ENCODE data around the gene MRPL10. TPM values are rescaled to one million over a fixed set of nuclear protein-coding genes. Genes with fewer than 3 reads are reported as not detected.

Gene MRPL10
- total RNA-seq, 2 experiments from 2014 or later = 46.9 to 51.9 TPM

- H3K4me1 Mint-ChIP-seq = peaks cover 32% of the 10 kb centered on the region
- DNase-seq = no peak
- H3K4me3 Mint-ChIP-seq = no peak overlapping the region
- ChIA-PET POLR2A (no interaction called here), CTCF (interaction anchor here (0.9 kb wide), 1 partner anchor 18 kb away, joined by 3 read pairs; the partner anchor contains the start of gene SCRN2)
- H3K27me3 Mint-ChIP-seq = no peaks in the 10 kb centered on the region
- H3K27ac Mint-ChIP-seq = no peak overlapping the region
- H3K9me3 Mint-ChIP-seq = no peaks in the 10 kb centered on the region
- peaks cover 31% of the 10 kb centered on the region for H3K36me3 Mint-ChIP-seq (ENCODE audit: low read depth)
These were observed 7.8 kb downstream of the MRPL10 start for GRCh38 chr17:47823519-47823918.

- no peaks in the 10 kb centered on the region for H3K9me3 Mint-ChIP-seq
- peak overlapping the region; percentile 37 for H3K27ac Mint-ChIP-seq
- ChIA-PET POLR2A (no interaction called here), CTCF (interaction anchor here (0.9 to 1.2 kb wide), 3 partner anchors 8 to 198 kb away, joined by 3 to 4 read pairs (median 3); partner anchors contain the start of genes LRRC46, MRPL10 and SCRN2)
- no peaks in the 10 kb centered on the region for H3K27me3 Mint-ChIP-seq
- H3K4me3 Mint-ChIP-seq = peak overlapping the region; percentile 98
- peaks cover 26% of the 10 kb centered on the region for H3K36me3 Mint-ChIP-seq (ENCODE audit: low read depth)
- H3K4me1 Mint-ChIP-seq = peaks cover 28% of the 10 kb centered on the region
- no peak for DNase-seq
These were observed 8.6 kb downstream of the MRPL10 start for GRCh38 chr17:47822785-47823184.

DNA sequence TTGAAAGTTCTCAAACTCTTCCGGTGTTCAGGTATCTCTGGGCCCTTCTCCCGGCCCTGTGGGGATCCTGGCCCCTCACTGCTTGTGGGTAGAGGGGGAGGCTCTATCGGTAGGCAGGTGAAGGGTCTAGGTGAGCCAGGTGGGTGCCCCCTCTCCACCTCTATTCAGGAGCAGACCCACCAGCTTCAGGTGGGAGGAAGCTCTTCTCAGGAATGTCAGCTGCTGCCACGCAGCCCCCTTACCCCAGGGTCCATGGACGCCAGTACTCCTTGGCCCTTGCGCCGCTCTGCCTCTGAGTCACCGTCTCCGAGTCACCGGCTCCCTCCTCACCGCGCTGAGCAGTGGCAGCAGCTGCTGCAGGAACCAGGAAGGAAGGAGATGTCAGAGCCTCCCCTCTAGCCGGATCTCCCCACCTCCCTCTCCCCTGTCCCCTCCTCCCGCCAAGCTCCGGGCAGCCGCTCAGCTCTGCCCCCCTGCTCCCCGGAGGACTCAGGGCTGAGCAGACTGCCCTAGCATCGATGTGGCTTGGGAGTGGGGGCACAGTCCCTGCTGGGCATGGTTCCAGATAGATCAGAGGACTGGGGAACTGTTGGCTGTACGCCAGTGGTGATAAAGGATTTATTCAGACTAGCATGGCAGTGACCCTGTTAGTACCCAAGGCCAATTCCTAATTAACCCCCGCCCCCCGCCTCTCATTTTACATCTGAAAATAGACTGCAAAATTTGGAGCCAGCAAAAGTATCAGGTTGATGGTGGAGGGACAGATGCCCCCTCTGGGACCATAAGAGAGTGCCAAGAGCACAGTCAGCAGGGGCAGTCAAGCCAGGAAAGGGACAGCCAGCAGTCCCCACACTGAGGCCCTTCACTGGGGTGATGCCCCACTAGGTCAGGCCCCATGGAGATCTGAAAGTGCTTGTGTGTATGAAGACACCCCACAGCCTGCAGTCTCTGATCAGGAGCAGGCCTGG is 9.6 kb downstream of the MRPL10 start, which contains the start of gene OSBPL7:
OSBPL7 (minus strand) TSS at position 371 of the 968 bp plus-strand sequence. CDS start 1,516 bp downstream, outside the sequence.
- H3K4me1 Mint-ChIP-seq = peaks cover 28% of the 10 kb centered on the region
- no peaks in the 10 kb centered on the region for H3K27me3 Mint-ChIP-seq
- ChIA-PET CTCF (interaction anchor here (0.7 to 1.4 kb wide), 5 partner anchors 10 to 86 kb away, joined by 3 to 5 read pairs (median 4); partner anchors contain the start of genes LRRC46 and MRPL10), POLR2A (interaction anchor here (0.7 kb wide), 1 partner anchor 8 kb away, joined by 3 read pairs; no protein-coding TSS in a partner anchor)
- DNase-seq = peak; percentile 81
- H3K27ac Mint-ChIP-seq = peak within 1 kb of the TSS; percentile 90
- peak within 1 kb of the TSS; percentile 98 for H3K4me3 Mint-ChIP-seq
- no peaks in the 10 kb centered on the region for H3K9me3 Mint-ChIP-seq
- H3K36me3 Mint-ChIP-seq (ENCODE audit: low read depth) = peaks cover 28% of the 10 kb centered on the region

DNA sequence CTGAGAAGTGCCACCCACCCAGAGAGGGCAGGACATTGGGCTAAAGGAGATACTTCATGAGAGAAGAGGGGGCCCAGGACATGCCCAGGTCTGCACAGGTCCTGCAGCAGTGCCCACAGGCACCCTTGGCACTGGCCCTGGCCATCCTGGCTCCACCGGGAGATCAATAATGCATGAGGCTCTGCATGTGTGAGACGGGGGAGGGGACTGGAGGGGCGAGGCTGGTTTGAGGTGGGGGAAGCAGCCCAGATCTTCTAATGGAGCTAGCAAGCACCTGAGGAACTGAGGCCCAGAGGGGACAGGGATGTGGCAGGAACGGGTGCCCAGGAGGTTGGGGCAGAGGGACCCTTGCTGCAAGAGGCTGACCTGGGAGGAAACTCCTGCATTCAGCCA is 10.3 kb downstream of the MRPL10 start:
- CTCF ChIA-PET = interaction anchor here (1.2 to 1.4 kb wide), 2 partner anchors 14 to 15 kb away, joined by 3 to 5 read pairs; no protein-coding TSS in a partner anchor

DNA sequence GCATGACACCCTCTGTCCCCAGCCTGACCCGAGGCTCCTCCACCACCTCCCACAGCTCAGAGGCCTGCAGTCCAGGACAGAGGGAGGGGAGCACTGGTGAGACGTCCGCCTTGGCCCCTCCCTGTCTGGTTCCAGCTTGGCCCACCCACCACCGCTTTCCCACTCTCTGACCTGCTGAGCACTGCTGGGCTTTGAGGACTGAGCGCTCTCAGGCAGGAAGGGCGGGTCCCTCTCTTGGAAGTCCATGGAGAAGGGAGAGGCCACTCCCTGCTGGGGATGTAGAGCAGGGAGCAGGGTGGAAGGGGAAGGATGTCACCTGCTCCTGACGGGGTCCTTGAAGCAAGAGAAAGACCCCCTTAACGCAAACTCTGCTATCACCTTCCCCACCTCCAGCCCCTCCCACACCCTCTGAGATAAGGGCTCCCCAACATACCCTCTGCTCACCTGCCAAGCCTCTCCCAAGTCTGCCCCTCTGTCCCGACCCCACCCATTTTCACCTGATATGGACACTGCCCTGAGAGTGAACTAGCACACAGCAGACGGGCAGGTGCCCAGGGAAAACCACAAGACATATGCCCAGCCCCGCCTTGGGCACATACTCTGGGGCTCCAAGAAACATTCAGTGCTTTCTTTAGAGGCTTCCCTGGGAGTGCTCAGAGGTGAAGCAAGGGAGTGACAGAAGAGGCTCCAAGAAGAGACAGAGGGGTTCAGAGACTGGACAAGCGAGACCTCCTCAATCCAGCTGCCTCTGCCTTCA is 11.1 kb downstream of the MRPL10 start:
- Mint-ChIP-seq H3K36me3 (ENCODE audit: low read depth) (peaks cover 15% of the 10 kb centered on the region), H3K4me1 (peaks cover 28% of the 10 kb centered on the region), H3K27ac (peak overlapping the region; percentile 25), H3K4me3 (peak overlapping the region; percentile 98), H3K9me3 (no peaks in the 10 kb centered on the region), H3K27me3 (no peaks in the 10 kb centered on the region)
- ChIA-PET POLR2A (no interaction called here), CTCF (interaction anchor here (1.2 to 1.4 kb wide), 2 partner anchors 11 to 16 kb away, joined by 3 to 5 read pairs; partner anchors contain the start of genes LRRC46 and MRPL10)
- DNase-seq = no peak

More for the DNA sequence above, 10.3 kb downstream of the MRPL10 start:
- Mint-ChIP-seq H3K9me3 (no peaks in the 10 kb centered on the region), H3K27ac (peak overlapping the region; percentile 90), H3K4me1 (peaks cover 28% of the 10 kb centered on the region), H3K4me3 (peak overlapping the region; percentile 98), H3K36me3 (ENCODE audit: low read depth) (peaks cover 21% of the 10 kb centered on the region), H3K27me3 (no peaks in the 10 kb centered on the region)
- no peak for DNase-seq
- POLR2A ChIA-PET = no interaction called here

GRCh38 chr17:47819475-47819874 is 11.9 kb downstream of the MRPL10 start:
- POLR2A ChIA-PET = no interaction called here
- Mint-ChIP-seq H3K36me3 (ENCODE audit: low read depth) (peaks cover 17% of the 10 kb centered on the region), H3K27ac (no peak overlapping the region), H3K27me3 (no peaks in the 10 kb centered on the region), H3K4me3 (no peak overlapping the region), H3K9me3 (no peaks in the 10 kb centered on the region), H3K4me1 (peaks cover 28% of the 10 kb centered on the region)
- DNase-seq = no peak
- CTCF ChIA-PET = interaction anchor here (1.2 kb wide), 1 partner anchor 12 kb away, joined by 3 read pairs; the partner anchor contains the start of genes LRRC46 and MRPL10

GRCh38 chr17:47818002-47818695 is 13.2 kb downstream of the MRPL10 start:
- H3K4me3 Mint-ChIP-seq = no peak overlapping the region
- no peak overlapping the region for H3K27ac Mint-ChIP-seq
- H3K36me3 Mint-ChIP-seq (ENCODE audit: low read depth) = peaks cover 15% of the 10 kb centered on the region
- POLR2A ChIA-PET = no interaction called here
- no peaks in the 10 kb centered on the region for H3K27me3 Mint-ChIP-seq
- H3K4me1 Mint-ChIP-seq = peaks cover 28% of the 10 kb centered on the region
- DNase-seq = no peak
- H3K9me3 Mint-ChIP-seq = no peaks in the 10 kb centered on the region
- CTCF ChIA-PET = interaction anchor here (0.6 kb wide), 1 partner anchor 587 kb away, joined by 3 read pairs; no protein-coding TSS in a partner anchor

GRCh38 chr17:47816947-47817346 is 14.4 kb downstream of the MRPL10 start:
- H3K36me3 Mint-ChIP-seq (ENCODE audit: low read depth) = peaks cover 20% of the 10 kb centered on the region
- ChIA-PET CTCF (no interaction called here), POLR2A (no interaction called here)
- H3K9me3 Mint-ChIP-seq = no peaks in the 10 kb centered on the region
- H3K27ac Mint-ChIP-seq = no peak overlapping the region
- DNase-seq = no peak
- H3K27me3 Mint-ChIP-seq = no peaks in the 10 kb centered on the region
- peaks cover 20% of the 10 kb centered on the region for H3K4me1 Mint-ChIP-seq
- H3K4me3 Mint-ChIP-seq = no peak overlapping the region

GRCh38 chr17:47816111-47816735 is 15.1 kb downstream of the MRPL10 start:
- Mint-ChIP-seq H3K9me3 (no peaks in the 10 kb centered on the region), H3K27me3 (no peaks in the 10 kb centered on the region), H3K36me3 (ENCODE audit: low read depth) (peaks cover 20% of the 10 kb centered on the region), H3K4me1 (peaks cover 12% of the 10 kb centered on the region), H3K27ac (no peak overlapping the region), H3K4me3 (no peak overlapping the region)
- CTCF ChIA-PET = interaction anchor here (0.9 kb wide), 1 partner anchor 73 kb away, joined by 5 read pairs; no protein-coding TSS in a partner anchor
- POLR2A ChIA-PET = no interaction called here
- no peak for DNase-seq

DNA sequence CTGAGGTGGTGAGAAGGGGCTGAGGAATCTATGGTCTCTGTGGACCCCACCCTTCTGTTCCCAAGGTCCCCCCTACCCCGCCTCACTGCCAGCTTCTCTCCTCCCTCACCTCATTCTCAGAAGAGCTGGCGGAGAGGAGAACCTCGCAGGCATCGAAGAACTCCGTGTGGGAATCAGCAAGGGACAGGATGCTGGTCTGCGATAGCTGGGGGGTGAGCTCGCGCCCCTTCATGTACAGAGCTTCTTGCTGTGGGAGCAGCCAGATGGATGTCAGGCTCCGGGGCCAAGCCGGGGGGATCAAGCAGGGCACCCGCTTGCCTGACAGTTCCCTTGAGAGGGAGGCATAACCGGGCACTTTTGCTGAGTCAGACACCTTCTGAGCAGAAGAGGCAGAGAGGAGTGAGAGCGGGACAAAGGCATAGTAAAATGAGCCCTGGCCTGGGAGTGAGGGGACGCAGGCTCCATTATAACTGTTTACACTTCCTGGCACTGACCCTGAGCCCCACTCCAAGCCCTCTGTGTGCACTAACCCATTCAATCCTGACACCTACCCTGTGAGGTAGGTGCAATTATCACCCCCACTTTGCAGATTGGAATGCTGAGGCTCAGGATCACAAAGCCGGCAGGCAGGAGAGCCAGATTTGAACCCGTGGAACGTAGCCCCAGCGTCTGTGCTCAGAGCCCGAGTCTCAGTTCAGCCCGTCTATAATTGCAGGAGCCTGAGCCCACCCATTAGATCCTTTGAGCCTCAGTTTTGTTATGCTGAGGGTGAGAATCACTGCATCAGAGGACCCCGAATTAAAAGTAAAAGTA is 16.0 kb downstream of the MRPL10 start:
- Mint-ChIP-seq H3K36me3 (ENCODE audit: low read depth) (peaks cover 22% of the 10 kb centered on the region), H3K4me1 (peaks cover 3% of the 10 kb centered on the region), H3K9me3 (no peaks in the 10 kb centered on the region), H3K27ac (no peak overlapping the region), H3K27me3 (no peaks in the 10 kb centered on the region), H3K4me3 (no peak overlapping the region)
- CTCF ChIA-PET = interaction anchor here (0.6 to 0.9 kb wide), 4 partner anchors 11 to 117 kb away, joined by 3 to 5 read pairs (median 4); no protein-coding TSS in a partner anchor
- POLR2A ChIA-PET = no interaction called here
- no peak for DNase-seq

DNA sequence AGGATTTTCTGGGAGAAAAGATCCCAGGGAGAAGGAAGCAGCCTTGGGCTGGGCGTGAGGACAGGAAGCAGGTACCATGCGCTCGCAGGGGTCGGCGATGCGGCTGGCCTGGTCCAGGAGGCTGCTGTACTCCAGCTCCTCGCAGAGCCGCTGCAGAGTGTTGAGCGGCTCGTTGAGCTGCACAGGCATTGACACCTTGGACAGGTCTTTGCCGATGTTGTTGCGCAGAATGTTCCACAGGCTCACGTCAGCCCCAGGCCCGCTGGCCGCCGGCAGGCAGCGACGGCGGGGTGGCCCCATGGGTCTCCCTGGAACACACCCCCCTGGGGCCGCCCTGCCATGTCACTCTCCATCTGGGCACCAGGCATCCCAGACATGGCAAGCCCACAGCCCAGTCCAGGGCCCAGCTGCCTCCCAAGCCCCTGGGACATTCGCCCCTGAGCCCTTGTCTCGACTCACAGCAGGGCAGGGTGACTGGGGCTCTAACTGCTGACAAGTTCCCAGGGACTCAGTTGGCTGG is 17.8 kb downstream of the MRPL10 start:
- Mint-ChIP-seq H3K4me1 (no peaks in the 10 kb centered on the region), H3K27ac (no peak overlapping the region), H3K9me3 (no peaks in the 10 kb centered on the region), H3K27me3 (no peaks in the 10 kb centered on the region), H3K4me3 (no peak overlapping the region), H3K36me3 (ENCODE audit: low read depth) (peaks cover 27% of the 10 kb centered on the region)
- no peak for DNase-seq
- POLR2A ChIA-PET = no interaction called here
- CTCF ChIA-PET = no interaction called here

Measured in activated CD4-positive, alpha-beta T cell treated with anti-CD3 and anti-CD28 coated beads, Interleukin-2, amount 10 ng/mL, durations not matched to agents 7 days and 5 days (primary cell).